ENCODE data around the gene TRMT10A. TPM values are rescaled to one million over a fixed set of nuclear protein-coding genes. Genes with fewer than 3 reads are reported as not detected.

Gene TRMT10A
- total RNA-seq, 1 donor from 2014 or later = 5.6 TPM

DNA sequence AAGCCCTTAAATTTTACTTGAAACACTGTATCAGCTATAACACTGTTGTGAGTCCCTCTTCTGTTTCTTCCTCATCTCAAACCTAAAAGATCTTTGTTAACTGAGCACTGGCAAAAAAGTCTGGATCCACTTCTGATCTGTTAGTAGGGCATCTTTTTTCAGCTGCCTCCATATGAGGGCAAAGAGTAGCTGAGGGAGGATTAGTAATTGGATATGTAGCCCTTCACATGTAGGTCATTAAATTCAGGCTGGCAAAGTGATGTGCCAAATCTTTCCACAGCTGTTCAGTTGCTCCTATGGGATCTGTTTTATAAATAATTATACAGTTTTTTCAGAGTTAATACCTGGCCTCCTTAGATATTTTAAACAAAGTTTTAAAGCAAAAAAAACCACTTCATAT is 1.1 kb upstream of the TRMT10A start:
- no peak overlapping the region for H3K27ac Mint-ChIP-seq (ENCODE audit: unreplicated experiment)
- no peak overlapping the region for H3K4me3 Mint-ChIP-seq (ENCODE audit: unreplicated experiment)
- no peak for DNase-seq (ENCODE audit: low spot score)
- H3K4me1 Mint-ChIP-seq (ENCODE audit: unreplicated experiment) = peaks cover 3% of the 10 kb centered on the region
- TF ChIP-seq, protein P1, sequence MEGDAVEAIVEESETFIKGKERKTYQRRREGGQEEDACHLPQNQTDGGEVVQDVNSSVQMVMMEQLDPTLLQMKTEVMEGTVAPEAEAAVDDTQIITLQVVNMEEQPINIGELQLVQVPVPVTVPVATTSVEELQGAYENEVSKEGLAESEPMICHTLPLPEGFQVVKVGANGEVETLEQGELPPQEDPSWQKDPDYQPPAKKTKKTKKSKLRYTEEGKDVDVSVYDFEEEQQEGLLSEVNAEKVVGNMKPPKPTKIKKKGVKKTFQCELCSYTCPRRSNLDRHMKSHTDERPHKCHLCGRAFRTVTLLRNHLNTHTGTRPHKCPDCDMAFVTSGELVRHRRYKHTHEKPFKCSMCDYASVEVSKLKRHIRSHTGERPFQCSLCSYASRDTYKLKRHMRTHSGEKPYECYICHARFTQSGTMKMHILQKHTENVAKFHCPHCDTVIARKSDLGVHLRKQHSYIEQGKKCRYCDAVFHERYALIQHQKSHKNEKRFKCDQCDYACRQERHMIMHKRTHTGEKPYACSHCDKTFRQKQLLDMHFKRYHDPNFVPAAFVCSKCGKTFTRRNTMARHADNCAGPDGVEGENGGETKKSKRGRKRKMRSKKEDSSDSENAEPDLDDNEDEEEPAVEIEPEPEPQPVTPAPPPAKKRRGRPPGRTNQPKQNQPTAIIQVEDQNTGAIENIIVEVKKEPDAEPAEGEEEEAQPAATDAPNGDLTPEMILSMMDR (IDR thresholded peaks at IDR 0.05; ENCODE audit: unreplicated experiment) = no peak
- no peaks in the 10 kb centered on the region for H3K36me3 Mint-ChIP-seq (ENCODE audit: low read depth, unreplicated experiment)
- H3K9me3 Mint-ChIP-seq (ENCODE audit: unreplicated experiment) = no peaks in the 10 kb centered on the region
- H3K27me3 Mint-ChIP-seq (ENCODE audit: unreplicated experiment) = peaks cover 13% of the 10 kb centered on the region

DNA sequence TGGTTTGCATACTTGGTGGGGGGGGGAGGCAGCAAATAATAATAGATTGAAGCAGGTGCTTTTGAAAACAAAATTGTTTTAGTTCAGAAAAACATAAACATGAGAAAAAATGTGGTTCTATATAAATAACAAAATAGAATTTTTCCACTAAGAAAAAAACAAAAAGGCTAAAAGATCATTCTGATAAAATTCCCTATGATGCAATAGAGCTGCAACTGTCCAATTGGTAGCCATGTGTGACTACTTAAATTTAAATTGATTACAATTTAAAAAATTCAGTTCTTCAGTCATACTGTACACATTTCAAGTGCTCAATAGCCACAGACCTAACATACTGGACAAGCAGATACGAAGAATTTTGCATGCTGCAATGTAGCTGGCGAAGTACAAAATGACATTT is 11.0 kb downstream of the TRMT10A start:
- TF ChIP-seq, protein P1 (IDR thresholded peaks at IDR 0.05; ENCODE audit: unreplicated experiment) = no peak
- DNase-seq (ENCODE audit: low spot score) = no peak
- Mint-ChIP-seq H3K27me3 (ENCODE audit: unreplicated experiment) (no peaks in the 10 kb centered on the region), H3K4me1 (ENCODE audit: unreplicated experiment) (peaks cover 6% of the 10 kb centered on the region), H3K4me3 (ENCODE audit: unreplicated experiment) (no peak overlapping the region), H3K27ac (ENCODE audit: unreplicated experiment) (no peak overlapping the region), H3K36me3 (ENCODE audit: low read depth, unreplicated experiment) (no peaks in the 10 kb centered on the region), H3K9me3 (ENCODE audit: unreplicated experiment) (no peaks in the 10 kb centered on the region)

DNA sequence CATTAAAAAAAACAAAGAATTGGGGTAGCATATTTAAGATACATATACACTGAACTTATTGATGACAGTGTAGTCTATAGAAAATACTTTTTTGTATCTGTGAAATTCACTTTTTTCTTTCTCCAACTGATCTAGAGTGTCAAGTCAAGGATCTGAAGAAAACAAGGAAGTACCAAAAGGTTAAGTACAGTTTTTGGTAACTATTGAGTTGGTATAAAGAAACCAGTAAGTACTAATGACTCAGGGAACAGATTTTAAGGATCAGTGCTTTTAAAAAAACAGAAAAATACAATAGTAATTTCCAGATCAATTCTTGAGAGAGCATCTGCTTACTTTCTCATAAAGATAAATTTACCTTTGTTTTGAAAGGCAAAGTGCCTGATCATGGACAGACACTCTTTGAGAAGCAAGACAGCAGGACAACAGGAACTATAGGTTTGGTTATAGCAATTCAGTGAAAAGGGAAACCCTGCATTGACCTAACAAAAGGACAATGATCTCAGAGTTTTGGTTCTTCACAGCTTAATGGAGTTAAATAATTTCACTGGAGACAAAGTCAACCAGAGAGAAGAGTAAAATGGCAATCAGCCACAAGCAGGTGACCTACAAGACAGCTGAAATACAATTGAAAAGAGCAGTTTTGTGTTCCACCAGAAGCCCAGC is 23.4 kb downstream of the TRMT10A start:
- Mint-ChIP-seq H3K4me1 (ENCODE audit: unreplicated experiment) (no peaks in the 10 kb centered on the region), H3K9me3 (ENCODE audit: unreplicated experiment) (no peaks in the 10 kb centered on the region), H3K27ac (ENCODE audit: unreplicated experiment) (no peak overlapping the region), H3K36me3 (ENCODE audit: low read depth, unreplicated experiment) (no peaks in the 10 kb centered on the region), H3K4me3 (ENCODE audit: unreplicated experiment) (no peak overlapping the region), H3K27me3 (ENCODE audit: unreplicated experiment) (no peaks in the 10 kb centered on the region)
- TF ChIP-seq, protein P1 (IDR thresholded peaks at IDR 0.05; ENCODE audit: unreplicated experiment) = no peak
- DNase-seq (ENCODE audit: low spot score) = no peak

DNA sequence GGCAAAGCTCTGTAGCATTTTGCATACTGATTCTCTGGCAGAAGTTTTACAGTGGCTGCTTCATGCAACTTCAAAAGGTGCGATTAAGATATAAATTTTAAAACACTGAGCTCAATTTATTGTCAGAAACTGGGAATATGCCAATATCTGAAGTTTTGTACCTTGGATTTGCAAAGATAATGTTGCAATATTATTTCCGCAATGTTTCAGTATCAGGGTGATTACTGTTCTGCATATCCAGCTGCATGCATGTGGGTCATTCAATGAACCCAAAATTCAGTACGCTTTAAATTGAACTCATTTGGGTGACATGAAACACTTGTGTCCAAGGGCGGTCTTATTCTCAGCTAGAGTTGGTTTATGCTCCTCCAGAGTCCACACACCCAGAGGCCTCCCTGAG is 26.2 kb downstream of the TRMT10A start:
- no peaks in the 10 kb centered on the region for H3K27me3 Mint-ChIP-seq (ENCODE audit: unreplicated experiment)
- no peaks in the 10 kb centered on the region for H3K9me3 Mint-ChIP-seq (ENCODE audit: unreplicated experiment)
- TF ChIP-seq, protein P1 (IDR thresholded peaks at IDR 0.05; ENCODE audit: unreplicated experiment) = no peak
- H3K4me1 Mint-ChIP-seq (ENCODE audit: unreplicated experiment) = no peaks in the 10 kb centered on the region
- H3K27ac Mint-ChIP-seq (ENCODE audit: unreplicated experiment) = no peak overlapping the region
- H3K36me3 Mint-ChIP-seq (ENCODE audit: low read depth, unreplicated experiment) = no peaks in the 10 kb centered on the region
- no peak for DNase-seq (ENCODE audit: low spot score)
- H3K4me3 Mint-ChIP-seq (ENCODE audit: unreplicated experiment) = no peak overlapping the region

DNA sequence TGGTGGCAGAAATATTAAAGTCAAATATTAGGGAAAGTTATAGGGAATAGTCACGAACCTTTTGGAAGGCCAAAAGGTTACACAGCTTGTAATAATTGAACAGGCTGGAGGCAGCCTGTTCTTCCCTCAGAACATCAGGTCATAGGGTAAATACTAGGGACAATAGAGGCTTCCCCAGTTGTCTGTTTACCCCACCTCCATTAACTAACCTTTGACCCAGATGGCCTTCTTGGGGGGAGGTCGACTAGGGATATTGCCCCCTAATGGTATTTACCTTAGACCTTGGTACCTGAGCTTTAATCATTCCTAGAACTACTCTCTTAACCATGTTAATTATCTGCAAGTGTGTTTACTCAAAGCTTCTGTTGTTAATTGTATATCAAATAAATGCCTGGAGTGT is 27.0 kb downstream of the TRMT10A start:
- Mint-ChIP-seq H3K27ac (ENCODE audit: unreplicated experiment) (no peak overlapping the region), H3K36me3 (ENCODE audit: low read depth, unreplicated experiment) (no peaks in the 10 kb centered on the region), H3K9me3 (ENCODE audit: unreplicated experiment) (no peaks in the 10 kb centered on the region), H3K27me3 (ENCODE audit: unreplicated experiment) (no peaks in the 10 kb centered on the region), H3K4me1 (ENCODE audit: unreplicated experiment) (peaks cover 2% of the 10 kb centered on the region), H3K4me3 (ENCODE audit: unreplicated experiment) (no peak overlapping the region)
- no peak for DNase-seq (ENCODE audit: low spot score)
- TF ChIP-seq, protein P1 (IDR thresholded peaks at IDR 0.05; ENCODE audit: unreplicated experiment) = no peak
